Amygdala (tissue), 56 donors: ENCODE results near the gene RAPH1.
A peak's percentile ranks its signal among the peaks of the same experiment; 100 is the strongest.

Source experiments
- DNase-seq, 56 donors: peaks; one replicate each; lab custom pipeline; 2025; lab: John Stamatoyannopoulos, UW

RAPH1 gene

GRCh38 chr2:203490391-203490790, 44.7 kb downstream of the RAPH1 start:
- no peak for DNase-seq

GRCh38 chr2:203489531-203489930, 45.6 kb downstream of the RAPH1 start:
- DNase-seq = no peak

- peak in 20 of 56 donors; percentile 1 to 38 (median 4) for DNase-seq
Observed at GRCh38 chr2:203484266-203485112, 50.6 kb downstream of the RAPH1 start.

GRCh38 chr2:203480623-203481022, 54.5 kb downstream of the RAPH1 start:
- no peak for DNase-seq

- no peak for DNase-seq
Observed at GRCh38 chr2:203476881-203477280, 58.2 kb downstream of the RAPH1 start.

- DNase-seq = no peak
Observed at GRCh38 chr2:203471323-203471722, 63.8 kb downstream of the RAPH1 start.

- no peak for DNase-seq
Observed at GRCh38 chr2:203470371-203470770, 64.7 kb downstream of the RAPH1 start.

- DNase-seq = no peak
Observed at GRCh38 chr2:203469546-203469945, 65.6 kb downstream of the RAPH1 start.

- no peak for DNase-seq
Observed at GRCh38 chr2:203463266-203463678, 71.8 kb downstream of the RAPH1 start.

- DNase-seq = no peak
Observed at GRCh38 chr2:203462308-203462707, 72.8 kb downstream of the RAPH1 start.

- no peak for DNase-seq
Observed at GRCh38 chr2:203461746-203462145, 73.4 kb downstream of the RAPH1 start.

- DNase-seq = no peak
Observed at GRCh38 chr2:203455209-203455608, 79.9 kb downstream of the RAPH1 start.

- DNase-seq = peak in 3 of 56 donors; percentile 9 to 23 (median 12)
Observed at GRCh38 chr2:203453858-203454451, 81.1 kb downstream of the RAPH1 start.

- no peak for DNase-seq
Observed at GRCh38 chr2:203451689-203452088, 83.4 kb downstream of the RAPH1 start.

GRCh38 chr2:203451011-203451410, 84.1 kb downstream of the RAPH1 start:
- DNase-seq = no peak

- DNase-seq = no peak
Observed at GRCh38 chr2:203450561-203450960, 84.5 kb downstream of the RAPH1 start.

- no peak for DNase-seq
Observed at GRCh38 chr2:203446780-203447179, 88.3 kb downstream of the RAPH1 start.

GRCh38 chr2:203446071-203446481, 89.0 kb downstream of the RAPH1 start:
- no peak for DNase-seq

GRCh38 chr2:203444738-203445137, 90.4 kb downstream of the RAPH1 start:
- DNase-seq = no peak

- DNase-seq = no peak
Observed at GRCh38 chr2:203442463-203442862, 92.6 kb downstream of the RAPH1 start.

GRCh38 chr2:203441463-203441862, 93.6 kb downstream of the RAPH1 start:
- no peak for DNase-seq

- DNase-seq = peak in 2 of 56 donors; percentile 22 to 29
Observed at GRCh38 chr2:203440671-203441070, 94.4 kb downstream of the RAPH1 start.
